NCI-H2171 (cell line): ENCODE data around the gene KCNK3.
"Not testable (repeated sequence)": the region's sequence is repeated elsewhere in the genome, so short reads cannot be mapped to it uniquely, and the experiment has no call there.

Source experiments
- DNase-seq: peaks from one replicate; lab custom pipeline; 2025; lab: John Stamatoyannopoulos, UW

Gene KCNK3

GRCh38 chr2:26665296-26665695 is 27.2 kb upstream of the KCNK3 start:
- DNase-seq: not testable (repeated sequence)

DNA sequence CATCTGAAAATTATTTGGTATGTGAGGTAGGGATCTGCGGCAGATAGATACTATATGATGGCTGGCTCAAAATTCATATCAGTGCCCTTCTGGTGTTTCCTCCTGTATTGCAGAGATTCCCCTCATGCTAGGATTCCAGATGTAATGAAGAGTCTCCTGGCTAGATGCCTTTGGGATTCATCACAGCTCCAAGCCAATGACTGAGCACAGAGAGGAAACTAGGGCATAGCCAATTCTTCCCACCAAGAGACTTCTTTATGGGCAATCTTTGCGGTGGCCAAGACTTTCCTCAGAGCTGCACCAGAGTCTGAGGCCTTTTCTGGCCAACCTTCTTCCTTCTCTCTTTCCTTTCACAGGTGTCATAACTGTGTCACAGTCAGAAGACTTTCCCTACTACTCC is 25.9 kb upstream of the KCNK3 start:
- DNase-seq: no peak

GRCh38 chr2:26668041-26668440 is 24.5 kb upstream of the KCNK3 start:
- no peak for DNase-seq

GRCh38 chr2:26668856-26669750 is 23.4 kb upstream of the KCNK3 start:
- peak; percentile 26 for DNase-seq

DNA sequence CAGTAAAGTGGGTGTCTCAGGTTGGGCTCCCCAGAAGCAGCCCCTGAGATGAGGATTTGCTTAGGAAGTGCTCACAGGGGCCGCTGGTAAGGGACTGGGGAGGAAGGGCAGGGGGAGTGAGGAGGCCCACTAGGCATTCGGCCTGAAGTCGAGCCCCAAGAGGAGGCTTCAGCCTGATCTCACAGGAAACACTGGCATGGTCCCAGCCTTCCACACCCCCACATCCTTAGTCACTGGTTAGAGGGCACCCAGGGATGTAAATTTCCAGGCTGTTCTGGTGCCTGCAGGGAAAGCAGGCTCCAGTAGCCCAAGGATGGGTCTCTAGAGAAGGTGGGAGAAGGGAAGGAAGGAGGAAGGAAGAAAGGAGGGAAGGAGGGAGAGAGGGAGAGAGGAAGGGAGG is 22.4 kb upstream of the KCNK3 start:
- DNase-seq: no peak

DNA sequence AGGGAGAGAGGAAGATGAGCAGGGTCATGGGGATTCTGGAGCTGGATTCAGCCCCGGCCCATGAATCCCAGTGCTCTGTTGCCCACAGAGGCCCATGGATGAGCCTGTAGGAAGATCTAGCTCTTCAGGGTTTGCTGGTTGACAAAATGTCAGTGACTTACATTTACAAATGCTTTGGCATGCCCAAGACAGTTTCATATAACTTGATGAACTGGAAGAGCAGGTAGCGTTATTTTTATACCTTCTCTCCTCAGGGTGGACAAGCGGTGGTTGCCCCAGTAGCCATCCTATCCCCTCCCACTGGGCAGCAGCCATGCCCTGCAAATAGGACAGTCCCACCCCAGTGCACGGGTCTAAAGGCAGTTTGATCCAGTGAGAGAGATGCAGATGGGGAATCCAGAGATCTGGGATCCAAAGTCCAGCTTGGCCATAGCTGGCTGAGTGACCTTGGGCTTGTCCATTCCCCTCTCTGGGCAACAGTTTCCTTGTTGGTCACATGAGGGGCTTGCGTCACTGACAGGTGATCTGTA is 21.5 kb upstream of the KCNK3 start:
- no peak for DNase-seq

GRCh38 chr2:26671691-26672090 is 20.8 kb upstream of the KCNK3 start:
- no peak for DNase-seq

DNA sequence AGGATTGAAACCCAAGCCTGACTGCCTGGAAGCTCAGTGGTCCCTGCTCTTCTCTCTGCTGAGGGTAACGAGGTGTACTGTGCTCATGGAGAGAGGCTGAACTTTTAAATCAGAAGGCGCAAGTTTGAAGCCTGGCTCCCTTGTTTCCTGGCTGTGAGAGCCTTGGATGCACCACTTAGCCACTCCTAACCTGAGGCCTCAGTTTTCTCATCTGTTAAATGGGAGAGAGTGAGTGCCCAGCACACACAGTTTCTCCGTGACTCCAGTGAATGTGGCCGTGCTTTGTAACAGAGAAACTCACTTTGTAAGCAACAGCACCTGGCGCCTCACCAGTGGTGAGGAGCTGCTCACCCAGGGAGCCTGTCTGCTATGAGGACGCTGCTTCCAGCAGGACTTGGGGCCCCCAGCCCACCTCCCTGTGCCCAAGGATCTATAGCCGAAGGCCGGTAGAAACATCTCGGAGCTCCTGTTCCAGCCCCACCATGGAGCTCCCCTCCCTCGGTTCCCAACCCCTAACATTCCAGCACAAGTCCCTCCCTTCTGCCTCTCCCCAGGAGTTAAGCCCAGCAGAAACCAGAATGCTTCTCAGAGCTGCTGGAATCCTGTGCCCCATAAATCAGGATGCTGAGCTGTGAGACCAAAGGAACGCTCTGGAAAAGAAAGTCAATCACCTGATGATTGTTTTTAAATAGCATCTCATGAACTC is 20.3 kb upstream of the KCNK3 start:
- DNase-seq: no peak

DNA sequence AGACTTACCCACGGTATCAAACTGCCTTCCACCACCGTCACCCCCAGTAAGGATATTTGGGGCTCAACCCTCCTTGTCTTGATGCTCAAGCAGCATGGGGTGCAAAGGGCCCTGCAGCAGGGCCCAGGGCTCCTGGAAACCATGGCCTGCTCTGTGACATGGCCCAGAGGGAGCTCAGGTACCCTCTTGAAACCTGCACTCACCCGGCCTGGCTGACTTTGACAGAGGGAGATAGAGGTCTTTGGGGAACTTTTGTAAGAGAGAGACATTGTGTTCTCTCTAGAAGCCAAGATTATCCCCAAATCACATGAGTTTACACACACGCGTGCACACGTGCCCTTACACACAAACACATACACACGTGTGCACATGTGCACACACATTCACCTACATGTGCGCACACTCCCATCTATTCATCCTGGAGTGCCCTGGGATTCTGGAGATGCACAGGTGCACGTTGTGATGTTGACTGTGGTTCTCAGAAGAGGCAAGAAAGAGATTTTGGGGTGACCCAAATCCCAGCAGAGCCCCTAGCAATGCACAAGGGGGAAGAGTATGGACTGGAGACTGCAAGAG is 19.6 kb upstream of the KCNK3 start:
- DNase-seq: no peak

GRCh38 chr2:26674002-26674751 is 18.3 kb upstream of the KCNK3 start:
- DNase-seq: no peak

DNA sequence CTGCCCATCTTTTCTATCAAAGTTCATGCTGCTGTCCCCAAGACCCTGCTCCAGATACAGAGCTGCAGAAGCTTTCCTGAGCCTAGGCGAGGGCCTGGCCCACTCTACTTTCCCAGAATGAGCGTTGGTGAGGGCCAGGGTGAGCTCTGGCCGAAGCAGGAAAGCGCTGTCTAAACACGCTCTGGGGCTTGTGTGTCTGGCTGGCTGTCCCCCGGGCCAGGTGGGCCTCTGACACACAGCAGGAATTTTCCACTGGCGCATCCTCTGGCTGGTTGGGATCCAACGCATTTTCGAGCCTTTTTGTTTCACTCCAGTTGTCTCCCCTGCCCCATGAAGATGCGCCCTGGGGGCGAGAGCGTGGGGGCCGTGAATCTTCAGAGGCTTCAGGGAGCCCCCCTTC is 17.8 kb upstream of the KCNK3 start:
- no peak for DNase-seq

DNA sequence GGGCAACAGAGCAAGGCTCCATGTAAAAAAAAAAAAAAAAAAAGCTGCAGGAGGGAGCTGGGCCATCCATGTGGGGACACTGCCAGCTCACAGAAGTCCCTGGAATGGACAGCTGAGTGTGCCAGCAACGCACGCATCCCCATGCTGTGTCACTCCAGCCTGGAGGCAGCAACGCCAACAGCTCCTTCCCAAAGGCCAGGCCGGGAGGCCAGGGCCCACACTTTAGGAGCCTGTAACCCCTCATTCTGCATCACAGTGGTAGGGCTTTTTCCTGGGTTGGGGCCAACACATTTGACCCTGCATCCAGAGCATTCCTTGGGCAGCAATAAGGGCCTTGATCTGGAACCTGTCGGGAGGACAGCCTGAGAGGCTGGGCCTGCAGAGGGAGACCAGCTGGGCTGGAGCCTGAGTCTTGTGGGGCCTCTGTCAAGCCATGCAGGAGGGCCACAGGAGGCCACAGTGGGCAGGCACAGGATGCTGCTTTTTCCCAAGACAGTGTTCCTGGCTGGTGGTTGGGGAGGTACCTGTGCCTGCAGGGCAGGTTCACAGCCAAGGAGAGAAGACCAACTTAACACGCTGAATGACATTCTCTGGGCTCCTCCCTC is 16.8 kb upstream of the KCNK3 start:
- DNase-seq: no peak

GRCh38 chr2:26678035-26678434 is 14.5 kb upstream of the KCNK3 start:
- DNase-seq: no peak

DNA sequence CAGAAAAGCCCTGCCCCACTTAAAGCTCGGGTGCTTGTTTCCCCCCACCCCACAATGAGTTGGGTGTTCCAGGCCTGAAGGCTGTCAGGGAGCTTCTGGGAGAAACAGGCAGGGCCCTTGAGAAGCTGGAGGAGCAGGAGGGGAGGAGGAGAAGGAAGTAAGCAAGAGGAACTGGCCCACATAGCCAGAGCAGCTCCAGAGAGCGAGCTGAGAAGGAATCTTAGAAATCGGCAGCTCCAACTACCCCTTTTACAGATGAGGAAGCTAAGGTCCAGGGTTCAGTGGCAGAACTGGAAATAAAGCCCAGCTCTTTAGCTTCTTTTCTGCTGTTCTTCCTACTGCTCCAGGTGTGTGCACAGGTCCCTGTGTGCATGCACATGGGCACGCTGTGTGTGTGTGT is 12.7 kb upstream of the KCNK3 start:
- DNase-seq: no peak

DNA sequence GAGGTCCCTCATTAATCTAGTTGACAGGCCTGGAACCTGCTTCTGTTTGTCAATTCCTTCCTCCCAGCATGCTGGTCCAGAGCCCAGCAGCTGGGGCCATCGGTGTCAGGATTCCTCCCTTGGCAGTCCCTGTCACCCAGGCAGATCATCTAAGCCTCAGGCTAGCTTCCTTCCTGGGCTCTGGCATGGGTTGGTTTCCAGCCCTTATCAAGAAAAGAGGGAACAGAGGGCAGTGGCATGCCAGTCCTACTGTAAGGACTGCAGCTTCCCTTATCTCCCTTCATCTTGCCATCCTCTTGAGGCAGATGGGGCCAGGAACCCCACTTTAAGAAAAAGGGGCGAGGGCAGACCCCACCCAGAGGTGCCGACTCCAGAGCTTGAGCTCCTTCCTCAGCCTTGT is 10.9 kb upstream of the KCNK3 start:
- DNase-seq: no peak

DNA sequence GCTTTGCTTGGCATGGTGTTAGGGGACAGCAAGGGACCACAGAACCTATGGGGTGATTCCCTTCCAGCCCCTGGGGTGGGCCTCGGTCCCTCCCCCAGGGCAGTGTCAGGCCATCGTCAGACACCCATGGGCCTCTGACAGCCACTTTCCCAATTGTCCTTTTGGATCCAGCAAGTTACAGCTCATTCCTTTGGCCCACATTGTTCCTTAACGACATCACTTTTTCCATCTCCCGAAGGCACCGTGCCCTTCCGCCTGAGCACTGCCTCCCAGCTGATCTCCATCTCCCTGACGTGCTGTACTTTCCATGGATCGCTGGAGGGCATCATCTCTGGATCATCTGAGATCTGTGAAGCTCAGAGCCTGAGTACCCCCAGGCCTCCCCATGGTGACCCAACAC is 10.4 kb upstream of the KCNK3 start:
- DNase-seq: no peak

- DNase-seq: no peak
Measured at GRCh38 chr2:26683583-26683982, 8.9 kb upstream of the KCNK3 start.

GRCh38 chr2:26685341-26685740 is 7.2 kb upstream of the KCNK3 start:
- DNase-seq: no peak

- DNase-seq: no peak
Measured at GRCh38 chr2:26685989-26686839, 6.3 kb upstream of the KCNK3 start.

DNA sequence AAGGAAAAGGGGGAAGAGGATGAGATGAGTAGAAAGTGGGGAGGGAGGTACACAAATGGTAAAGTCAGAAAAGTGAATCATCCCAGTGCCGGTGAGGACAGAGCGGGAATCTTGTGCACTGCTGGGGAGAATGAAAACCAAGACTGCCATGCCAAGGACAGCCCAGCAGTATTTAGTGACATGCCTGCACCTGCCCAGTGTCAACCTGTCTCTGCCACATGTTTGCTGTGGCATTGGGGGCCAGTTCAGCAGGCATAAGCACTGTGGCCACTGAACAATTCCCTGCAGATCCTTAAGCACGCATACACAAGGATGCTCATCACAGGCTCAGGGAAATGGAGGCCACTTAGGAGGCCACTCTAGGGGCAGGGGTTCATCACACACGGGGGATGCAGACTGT is 5.2 kb upstream of the KCNK3 start:
- DNase-seq: no peak

- DNase-seq: no peak
Measured at GRCh38 chr2:26687801-26688200, 4.7 kb upstream of the KCNK3 start.
